ENCODE measurements around the gene RAP1GAP. TPM values are rescaled to one million over a fixed set of nuclear protein-coding genes. Genes with fewer than 3 reads are reported as not detected.

RAP1GAP gene
- total RNA-seq, 1 donor from 2014 or later: 2.6 TPM

DNA sequence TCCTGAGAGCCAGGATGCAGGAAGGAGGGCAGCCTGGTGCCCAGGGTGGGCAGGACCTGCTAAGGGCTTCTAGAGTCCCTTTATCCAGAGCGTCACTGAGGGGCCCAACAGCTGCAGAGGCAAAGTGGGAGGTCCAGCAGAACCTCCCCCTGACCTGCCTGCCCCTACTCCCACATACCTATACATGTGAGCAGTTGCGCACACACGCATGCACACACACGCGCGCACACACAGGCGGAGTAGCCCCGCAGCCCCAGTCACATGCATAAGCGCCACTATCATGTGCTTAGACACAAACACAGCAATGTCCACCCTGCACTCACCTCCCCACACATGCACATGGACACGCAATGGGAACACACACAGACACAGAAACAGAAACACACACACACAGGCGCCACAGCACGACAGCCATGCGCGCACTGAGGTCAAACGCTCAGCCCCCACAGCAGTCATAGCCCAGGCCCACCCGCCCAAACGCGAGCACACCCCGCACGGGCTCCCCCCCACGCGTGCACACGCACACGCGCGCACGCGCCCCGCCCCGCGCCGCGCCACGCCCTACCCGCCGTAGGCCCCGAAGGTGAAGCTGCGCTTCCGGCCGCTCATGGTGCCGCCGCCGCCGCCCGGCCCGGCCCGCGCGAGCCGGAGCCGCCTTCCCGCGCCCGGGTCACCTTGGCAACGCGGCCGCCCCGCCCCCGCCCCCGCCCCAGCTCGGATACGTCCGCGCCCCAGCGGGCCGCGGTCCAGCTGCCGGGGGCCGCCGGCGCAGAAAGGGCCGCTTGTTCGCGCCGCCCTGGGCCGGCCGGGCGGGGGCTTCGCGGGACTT is 17.7 kb downstream of the RAP1GAP start:
- Histone ChIP-seq H2AFZ (replicated peaks) (no peak overlapping the region), H3K4me1 (peaks cover 14% of the 10 kb centered on the region), H3K27ac (no peak overlapping the region), H3K4me2 (peak overlapping the region; percentile 82), H3K27me3 (peaks cover 44% of the 10 kb centered on the region), H3K9ac (no peak overlapping the region), H3K79me2 (ENCODE audit: low read depth) (no peaks in the 10 kb centered on the region), H3K4me3 (peak overlapping the region; percentile 41), H3K36me3 (no peaks in the 10 kb centered on the region), H3K9me3 (ENCODE audit: low read depth) (no peaks in the 10 kb centered on the region), H3F3A (ENCODE audit: low read depth) (peaks cover 23% of the 10 kb centered on the region), H4K20me1 (ENCODE audit: low read depth) (peaks cover 17% of the 10 kb centered on the region)
- H3K9me3 Mint-ChIP-seq: no peaks in the 10 kb centered on the region
- peak; percentile 90 for DNase-seq (ENCODE audit: low spot score)
- H3K4me3 Mint-ChIP-seq: peak overlapping the region; percentile 91
- TF ChIP-seq EZH2phosphoT487 (IDR thresholded peaks at IDR 0.05): no peak
- TF ChIP-seq EZH2 (IDR thresholded peaks at IDR 0.05): no peak
- TF ChIP-seq, protein P1, sequence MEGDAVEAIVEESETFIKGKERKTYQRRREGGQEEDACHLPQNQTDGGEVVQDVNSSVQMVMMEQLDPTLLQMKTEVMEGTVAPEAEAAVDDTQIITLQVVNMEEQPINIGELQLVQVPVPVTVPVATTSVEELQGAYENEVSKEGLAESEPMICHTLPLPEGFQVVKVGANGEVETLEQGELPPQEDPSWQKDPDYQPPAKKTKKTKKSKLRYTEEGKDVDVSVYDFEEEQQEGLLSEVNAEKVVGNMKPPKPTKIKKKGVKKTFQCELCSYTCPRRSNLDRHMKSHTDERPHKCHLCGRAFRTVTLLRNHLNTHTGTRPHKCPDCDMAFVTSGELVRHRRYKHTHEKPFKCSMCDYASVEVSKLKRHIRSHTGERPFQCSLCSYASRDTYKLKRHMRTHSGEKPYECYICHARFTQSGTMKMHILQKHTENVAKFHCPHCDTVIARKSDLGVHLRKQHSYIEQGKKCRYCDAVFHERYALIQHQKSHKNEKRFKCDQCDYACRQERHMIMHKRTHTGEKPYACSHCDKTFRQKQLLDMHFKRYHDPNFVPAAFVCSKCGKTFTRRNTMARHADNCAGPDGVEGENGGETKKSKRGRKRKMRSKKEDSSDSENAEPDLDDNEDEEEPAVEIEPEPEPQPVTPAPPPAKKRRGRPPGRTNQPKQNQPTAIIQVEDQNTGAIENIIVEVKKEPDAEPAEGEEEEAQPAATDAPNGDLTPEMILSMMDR (IDR thresholded peaks at IDR 0.05): no peak
- H3K4me1 Mint-ChIP-seq: peaks cover 15% of the 10 kb centered on the region
- peak overlapping the region; percentile 55 for H3K27ac Mint-ChIP-seq
- peaks cover 44% of the 10 kb centered on the region for H3K27me3 Mint-ChIP-seq (ENCODE audit: insufficient read depth, low read depth)
- no peaks in the 10 kb centered on the region for H3K36me3 Mint-ChIP-seq

DNA sequence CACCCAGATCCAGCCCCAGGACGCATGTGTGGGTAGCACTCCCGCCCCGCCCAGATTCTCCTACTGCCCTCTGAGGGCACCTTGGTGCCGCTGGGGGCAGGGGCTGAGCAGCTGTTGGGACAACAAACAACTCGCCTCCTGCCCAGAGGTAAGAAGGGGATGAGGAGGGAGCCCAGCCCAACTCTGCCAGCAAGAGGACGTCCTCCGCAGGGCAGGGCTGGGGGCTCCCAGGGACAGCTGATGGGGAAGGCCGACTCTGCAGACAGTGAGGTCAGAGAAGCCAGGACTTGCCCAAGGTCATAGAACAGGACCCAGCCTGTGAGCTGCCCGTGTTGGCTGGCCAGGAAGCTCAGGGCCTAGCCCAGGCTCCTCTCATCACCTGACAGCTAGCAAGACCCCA is 18.8 kb downstream of the RAP1GAP start:
- Histone ChIP-seq H3K9ac (no peak overlapping the region), H3K27me3 (peaks cover 44% of the 10 kb centered on the region), H3K4me3 (no peak overlapping the region), H3K27ac (no peak overlapping the region), H3K9me3 (ENCODE audit: low read depth) (no peaks in the 10 kb centered on the region), H3K36me3 (no peaks in the 10 kb centered on the region), H3K4me2 (no peak overlapping the region), H2AFZ (replicated peaks) (no peak overlapping the region), H3K4me1 (peaks cover 14% of the 10 kb centered on the region), H3F3A (ENCODE audit: low read depth) (peaks cover 23% of the 10 kb centered on the region), H4K20me1 (ENCODE audit: low read depth) (peaks cover 17% of the 10 kb centered on the region), H3K79me2 (ENCODE audit: low read depth) (no peaks in the 10 kb centered on the region)
- Mint-ChIP-seq H3K4me3 (peak overlapping the region; percentile 91), H3K9me3 (no peaks in the 10 kb centered on the region), H3K36me3 (no peaks in the 10 kb centered on the region), H3K27ac (no peak overlapping the region), H3K4me1 (peaks cover 15% of the 10 kb centered on the region), H3K27me3 (ENCODE audit: insufficient read depth, low read depth) (peaks cover 37% of the 10 kb centered on the region)
- no peak for DNase-seq (ENCODE audit: low spot score)
- TF ChIP-seq, protein P1 (IDR thresholded peaks at IDR 0.05): no peak
- TF ChIP-seq EZH2phosphoT487 (IDR thresholded peaks at IDR 0.05) (no peak), EZH2 (IDR thresholded peaks at IDR 0.05) (no peak)

DNA sequence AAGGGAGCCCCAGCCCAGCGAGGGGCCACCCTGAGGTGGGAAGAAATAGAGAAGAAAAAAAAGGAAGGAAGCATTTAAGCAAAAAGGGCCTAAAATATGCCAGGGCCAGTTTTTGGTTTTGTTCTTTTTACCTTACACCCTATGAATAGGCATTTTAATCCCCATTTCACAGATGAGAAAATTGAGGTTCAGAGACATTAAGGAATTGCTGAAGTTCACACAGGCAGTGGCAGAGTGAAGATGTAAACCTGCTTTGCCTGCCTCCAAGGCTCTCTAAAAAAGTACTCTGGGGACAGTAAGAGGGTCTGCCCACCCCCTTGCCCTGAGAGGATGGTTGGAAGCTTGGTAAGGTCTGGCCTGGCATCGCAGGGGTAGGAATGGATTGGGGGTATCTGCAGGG is 19.8 kb downstream of the RAP1GAP start:
- H4K20me1 ChIP-seq (ENCODE audit: low read depth): peaks cover 17% of the 10 kb centered on the region
- H3K27ac ChIP-seq: no peak overlapping the region
- Mint-ChIP-seq H3K27ac (no peak overlapping the region), H3K27me3 (ENCODE audit: insufficient read depth, low read depth) (peaks cover 34% of the 10 kb centered on the region), H3K4me3 (no peak overlapping the region), H3K4me1 (peaks cover 15% of the 10 kb centered on the region), H3K36me3 (no peaks in the 10 kb centered on the region), H3K9me3 (no peaks in the 10 kb centered on the region)
- no peak overlapping the region for H3K4me3 ChIP-seq
- no peak for DNase-seq (ENCODE audit: low spot score)
- no peak overlapping the region for H3K9ac ChIP-seq
- no peaks in the 10 kb centered on the region for H3K36me3 ChIP-seq
- H3K4me2 ChIP-seq: no peak overlapping the region
- no peaks in the 10 kb centered on the region for H3K79me2 ChIP-seq (ENCODE audit: low read depth)
- H2AFZ ChIP-seq (replicated peaks): no peak overlapping the region
- H3F3A ChIP-seq (ENCODE audit: low read depth): peaks cover 23% of the 10 kb centered on the region
- TF ChIP-seq, protein P1 (IDR thresholded peaks at IDR 0.05): no peak
- TF ChIP-seq EZH2 (IDR thresholded peaks at IDR 0.05): no peak
- no peak for TF ChIP-seq EZH2phosphoT487 (IDR thresholded peaks at IDR 0.05)
- H3K27me3 ChIP-seq: peaks cover 43% of the 10 kb centered on the region
- H3K4me1 ChIP-seq: peaks cover 14% of the 10 kb centered on the region
- no peaks in the 10 kb centered on the region for H3K9me3 ChIP-seq (ENCODE audit: low read depth)
